NCI-H187 treated with DMSO at 0.1 percent for 48 hours (cell line): Measurements from ENCODE around the gene JPH2.
"Not testable (repeated sequence)": the region's sequence is repeated elsewhere in the genome, so short reads cannot be mapped to it uniquely, and the experiment has no call there.

Source experiments
- DNase-seq: peaks from one replicate; lab custom pipeline; 2025; lab: John Stamatoyannopoulos, UW

The JPH2 gene

GRCh38 chr20:44159125-44159524 lies 27.9 kb downstream of the JPH2 start:
- no peak for DNase-seq

- no peak for DNase-seq
Measured at GRCh38 chr20:44157061-44157460, 29.9 kb downstream of the JPH2 start.

- no peak for DNase-seq
Measured at GRCh38 chr20:44154521-44155001, 32.4 kb downstream of the JPH2 start.

- DNase-seq: no peak
Measured at GRCh38 chr20:44153636-44154043, 33.3 kb downstream of the JPH2 start.

GRCh38 chr20:44151621-44152416 lies 35.2 kb downstream of the JPH2 start:
- DNase-seq: no peak

GRCh38 chr20:44146272-44146671 lies 40.7 kb downstream of the JPH2 start:
- no peak for DNase-seq

- DNase-seq: no peak
Measured at GRCh38 chr20:44145131-44145775, 41.7 kb downstream of the JPH2 start.

- no peak for DNase-seq
Measured at GRCh38 chr20:44143936-44144335, 43.1 kb downstream of the JPH2 start.

- DNase-seq: no peak
Measured at GRCh38 chr20:44142413-44142812, 44.6 kb downstream of the JPH2 start.

GRCh38 chr20:44141873-44142272 lies 45.1 kb downstream of the JPH2 start:
- no peak for DNase-seq

GRCh38 chr20:44138867-44139266 lies 48.1 kb downstream of the JPH2 start:
- DNase-seq: no peak

GRCh38 chr20:44137266-44137801 lies 49.7 kb downstream of the JPH2 start:
- no peak for DNase-seq

GRCh38 chr20:44136579-44137265 lies 50.3 kb downstream of the JPH2 start:
- no peak for DNase-seq

- no peak for DNase-seq
Measured at GRCh38 chr20:44135417-44136204, 51.4 kb downstream of the JPH2 start.

- DNase-seq: no peak
Measured at GRCh38 chr20:44135012-44135412, 52.0 kb downstream of the JPH2 start.

GRCh38 chr20:44133424-44133823 lies 53.6 kb downstream of the JPH2 start:
- DNase-seq: no peak

GRCh38 chr20:44131704-44132103 lies 55.3 kb downstream of the JPH2 start:
- DNase-seq: no peak

- DNase-seq: no peak
Measured at GRCh38 chr20:44129911-44130718, 56.9 kb downstream of the JPH2 start.

- not testable (repeated sequence) for DNase-seq
Measured at GRCh38 chr20:44129300-44129699, 57.7 kb downstream of the JPH2 start.

- DNase-seq: no peak
Measured at GRCh38 chr20:44126445-44126844, 60.5 kb downstream of the JPH2 start.
